GM12878 (cell line): Measurements from ENCODE around the gene OAS1. TPM values are rescaled to one million over a fixed set of nuclear protein-coding genes. Genes with fewer than 3 reads are reported as not detected.

Experiments used
- ATAC-seq: fragments of 200-7000 bp; cut with Tn5 transposase; 3 replicates; pipeline ENCODE4 v1.9.1; 2020; ENCODE audit warnings: mild to moderate bottlenecking, moderate library complexity
- BruUV-seq: library from RNA; stranded (reverse); fragments of 400-500 nt; replicated peaks from 2 replicates; lab custom pipeline; 2021; lab: Mats Ljungman, UMichigan
- CTCF ChIA-PET: fragments of 300-600 bp; sonication (Branson Sonifier 250); formaldehyde crosslinking; extraction: SDS; loops from one replicate; lab custom pipeline; 2021; ENCODE audit warnings: inconsistent platforms; lab: Yijun Ruan, JAX
- POLR2A ChIA-PET: fragments of 350-600 bp; formaldehyde crosslinking; extraction: SDS; loops from one replicate; lab custom pipeline; 2021; ENCODE audit warnings: inconsistent platforms; lab: Charles Lee
- RAD21 ChIA-PET: fragments of 300-600 bp; sonication (Branson Sonifier 250); formaldehyde crosslinking; loops from one replicate; lab custom pipeline; 2023; ENCODE audit warnings: antibody characterized with exemption; ENCODE audit not compliant: unreplicated experiment; lab: Charles Lee
- SMC1A ChIA-PET: fragments of 300-600 bp; sonication (Branson Sonifier 250); formaldehyde crosslinking; loops from one replicate; lab custom pipeline; 2023; ENCODE audit not compliant: unreplicated experiment, uncharacterized antibody; lab: Charles Lee
- DNase-seq: peaks from one replicate; pipeline ENCODE4 v3.0.0-alpha.2; 2011; ENCODE audit warnings: low read depth, low spot score
- FAIRE-seq: peaks from 3 replicates; lab custom pipeline; 2011; peaks lifted over from hg19 to GRCh38; lab: Jason Lieb, UNC
- H2AFZ ChIP-seq: 2 replicates; pipeline ENCODE4 v1.6.0; 2011; ENCODE audit warnings: low read depth, low read length, control low read depth; ENCODE audit not compliant: control insufficient read depth
- H3K27ac ChIP-seq: 2 replicates; pipeline ENCODE4 v1.5.1; 2011; ENCODE audit warnings: control low read depth; ENCODE audit not compliant: control insufficient read depth, insufficient read depth
- H3K27me3 ChIP-seq, 2 experiments: replicated peaks in 1 of 2; 2 replicates each; pipeline versions ENCODE4 v1.6.0 to v1.6.1; 2011; ENCODE audit warnings: low read length in 1 of 2; ENCODE audit not compliant: control insufficient read depth in 2 of 2, insufficient read depth in 2 of 2
- H3K36me3 ChIP-seq, 2 experiments: 2 replicates each; pipeline ENCODE4 v1.5.1; 2011; ENCODE audit warnings: low read length in 1 of 2; ENCODE audit not compliant: control insufficient read depth in 2 of 2, insufficient read depth in 2 of 2
- H3K4me1 ChIP-seq: 2 replicates; pipeline ENCODE4 v1.6.1; 2011; ENCODE audit warnings: mild to moderate bottlenecking, low read length, moderate library complexity, mixed read lengths; ENCODE audit not compliant: control insufficient read depth, insufficient read depth
- H3K4me2 ChIP-seq: 2 replicates; pipeline ENCODE4 v1.6.0; 2011; ENCODE audit warnings: control low read depth; ENCODE audit not compliant: control insufficient read depth, insufficient read depth
- H3K4me3 ChIP-seq: fragments of 200-600 bp; sonication (generic); 2 replicates; pipeline ENCODE4 v1.5.1; 2016
- H3K79me2 ChIP-seq: 2 replicates; pipeline ENCODE4 v1.6.0; 2011; ENCODE audit warnings: low read length; ENCODE audit not compliant: control insufficient read depth, insufficient read depth
- H3K9ac ChIP-seq: 2 replicates; pipeline ENCODE4 v1.8.0; 2011; ENCODE audit warnings: low read length, control low read depth, mixed read lengths; ENCODE audit not compliant: control insufficient read depth, insufficient read depth
- H3K9me3 ChIP-seq: replicated peaks from 3 replicates; pipeline ENCODE4 v1.5.1; 2011; ENCODE audit warnings: mild to moderate bottlenecking, low read length; ENCODE audit not compliant: control insufficient read depth, insufficient read depth
- H4K20me1 ChIP-seq: 2 replicates; pipeline ENCODE4 v1.6.0; 2011; ENCODE audit not compliant: control insufficient read depth, insufficient read depth
- BACH1 ChIP-seq: fragments of 450-650 bp; IDR thresholded peaks from 2 replicates; pipeline ENCODE4 v1.6.1; 2017; ENCODE audit warnings: mild to moderate bottlenecking, borderline replicate concordance
- BHLHE40 ChIP-seq, 2 experiments: fragments of 450-650 bp in 1 of 2; IDR thresholded peaks; 2 replicates each; pipeline ENCODE4 v1.6.1; 2011 to 2017; ENCODE audit warnings: low read depth in 2 of 2, borderline replicate concordance in 1 of 2, improper control_type of control experiment in 1 of 2, low read length in 1 of 2, mild to moderate bottlenecking in 1 of 2
- DPF2 ChIP-seq: fragments of 450-650 bp; IDR thresholded peaks from 2 replicates; pipeline ENCODE4 v1.6.1; 2017; ENCODE audit warnings: mild to moderate bottlenecking
- EP300 ChIP-seq, 2 experiments: fragments of 150-350 bp in 1 of 2; IDR thresholded peaks; 2 replicates each; pipeline ENCODE4 v1.6.1; 2011 to 2012; ENCODE audit warnings: low read depth in 2 of 2, low read length in 2 of 2, borderline replicate concordance in 1 of 2, improper control_type of control experiment in 1 of 2, inconsistent platforms in 1 of 2; ENCODE audit not compliant: control insufficient read depth in 1 of 2
- IKZF2 ChIP-seq, 2 experiments: fragments of 450-650 bp; IDR thresholded peaks; 2 replicates each; pipeline ENCODE4 v1.6.1; 2017; ENCODE audit warnings: mild to moderate bottlenecking in 2 of 2, moderate library complexity in 2 of 2
- MLLT1 ChIP-seq: fragments of 450-650 bp; IDR thresholded peaks from 2 replicates; pipeline ENCODE4 v1.6.1; 2016; ENCODE audit warnings: mild to moderate bottlenecking
- MXI1 ChIP-seq: fragments of 150-350 bp; IDR thresholded peaks from 2 replicates; pipeline ENCODE4 v1.6.1; 2011; ENCODE audit warnings: low read depth, mild to moderate bottlenecking, inconsistent platforms, low read length, improper control_type of control experiment
- POLR2AphosphoS5 ChIP-seq: IDR thresholded peaks from 2 replicates; pipeline ENCODE4 v1.6.1; 2011; ENCODE audit warnings: mild to moderate bottlenecking, low read length, inconsistent platforms
- RBBP5 ChIP-seq: fragments of 200-600 bp; sonication (generic); conservative IDR thresholded peaks from 2 replicates; pipeline ENCODE4 v1.6.1; 2016
- RUNX3 ChIP-seq: IDR thresholded peaks from 2 replicates; pipeline ENCODE4 v1.6.1; 2012; ENCODE audit warnings: low read length, inconsistent platforms
- SMARCA5 ChIP-seq: fragments of 450-650 bp; IDR thresholded peaks from 2 replicates; pipeline ENCODE4 v1.6.1; 2017; ENCODE audit warnings: mild to moderate bottlenecking
- SPI1 ChIP-seq: IDR thresholded peaks from 2 replicates; pipeline ENCODE4 v1.6.1; 2011; ENCODE audit warnings: low read depth, mild to moderate bottlenecking, low read length, moderate library complexity, borderline replicate concordance; ENCODE audit not compliant: insufficient read depth
- ZBTB4 ChIP-seq: fragments of 450-650 bp; formaldehyde crosslinking; IDR thresholded peaks from 2 replicates; pipeline ENCODE4 v1.4.0; 2022; ENCODE audit warnings: mild to moderate bottlenecking, moderate library complexity
- ZSCAN29 ChIP-seq: fragments of 450-650 bp; IDR thresholded peaks from 2 replicates; pipeline ENCODE4 v1.6.1; 2017; ENCODE audit warnings: mild to moderate bottlenecking, moderate library complexity
- WGBS: methylation state at CpG from one replicate; pipeline ENCODE4 v1.1.6; 2016; ENCODE audit warnings: low lambda C conversion rate; ENCODE audit not compliant: insufficient replicate concordance, insufficient coverage; ENCODE audit errors: missing lambda C conversion rate; 5-methylcytosine and 5-hydroxymethylcytosine counted together
- in situ Hi-C: fragments of 300-500 bp; cut with MboI; formaldehyde crosslinking; loops from 9 replicates; pipeline ENCODE4 v1.14.3; 2018; ENCODE audit warnings: mixed read lengths
- intact Hi-C: fragments of 100-400 bp; cut with micrococcal nuclease; formaldehyde crosslinking; loops from one replicate; pipeline ENCODE4 v1.14.2; 2022; ENCODE audit not compliant: unreplicated experiment
- polyA plus RNA-seq, 11 experiments: library from polyadenylated mRNA; depleted of rRNA in 4 of 11; unstranded in 6 of 11; stranded (reverse) in 5 of 11; fragments of >200 nt; fragmentation: Nextera tagmentation in 4 of 11; fragmentation: Illumina TruSeq in 1 of 11; extraction: Ambion mirVana in 4 of 11; extraction: Trizol in 1 of 11; gene quantifications; 1 replicate in 1 of 11; 2 replicates in 10 of 11; pipeline versions ENCODE4 v1.2.1 to v1.2.3, GENCODE V29; 2011 to 2016; ENCODE audit warnings: inconsistent platforms in 2 of 11, missing spikeins in 2 of 11, low read depth in 1 of 11
- total RNA-seq, 4 experiments: library from RNA; depleted of rRNA in 3 of 4; stranded (reverse); fragments of >200 nt in 3 of 4; fragmentation: Illumina TruSeq in 1 of 4; extraction: Trizol in 1 of 4; gene quantifications; 2 replicates each; pipeline versions ENCODE4 v1.2.1 to v1.2.3, GENCODE V29; 2013 to 2021

OAS1 gene
- total and polyA plus RNA-seq, 10 of the 15 experiments (the other 5 are each of a cell fraction or from before 2014, with no cell fraction given): 44.7 to 287 (median 64.3) TPM

- 0 out of 2 replicates have a peak, but pooled peaks have one; percentile 52 for TF ChIP-seq ZSCAN29
- no peak for TF ChIP-seq RBBP5
- peak in 1 of 2 experiments; percentile 36; a peak in 1 of 4 replicates for TF ChIP-seq EP300 (IDR thresholded peaks at IDR 0.05; ENCODE audit: borderline replicate concordance in 1 of 2, control insufficient read depth in 1 of 2, low read depth in 2 of 2, low read length in 2 of 2)
- TF ChIP-seq IKZF2 (IDR thresholded peaks at IDR 0.05): peak in 1 of 2 experiments; percentile 58; a peak in 1 of 4 replicates
- TF ChIP-seq DPF2: peak; percentile 60; the same call in 1 of the 2 replicates
- 0 out of 2 replicates have a peak, but pooled peaks have one; percentile 25 for TF ChIP-seq BACH1
- no peak for TF ChIP-seq POLR2AphosphoS5
- peak; percentile 35; the same call in 1 of the 2 replicates for TF ChIP-seq RUNX3
- peak; percentile 55; the same call in 1 of the 2 replicates for TF ChIP-seq SMARCA5
- peak; percentile 95 for TF ChIP-seq SPI1
- peak; percentile 15; the same call in 1 of the 2 replicates for TF ChIP-seq MXI1
Observed at GRCh38 chr12:112907415-112908157, 824 bp downstream of the OAS1 start (continued).

- in situ Hi-C loops: no loop called here
- peak overlapping the region; percentile 93 for H3K27ac ChIP-seq
Observed at GRCh38 chr12:112908548-112908947, 1.8 kb downstream of the OAS1 start.

More at GRCh38 chr12:112908548-112908947, 1.8 kb downstream of the OAS1 start:
- RAD21 ChIA-PET: interaction anchor here (0.6 to 5.5 kb wide), 8 partner anchors 16 to 314 kb away, joined by 3 to 47 read pairs (median 18); partner anchors contain the start of genes OAS2 and OAS3
- Histone ChIP-seq H3K36me3 (peaks cover 0 to 38% of the 10 kb centered on the region in 2 experiments; a peak in 3 of 4 replicates), H3K79me2 (peaks cover 40% of the 10 kb centered on the region), H3K9ac (peak overlapping the region; percentile 81), H2AFZ (no peak overlapping the region), H3K4me3 (peak overlapping the region; percentile 85), H3K9me3 (peaks cover 32% of the 10 kb centered on the region), H3K4me1 (peaks cover 18% of the 10 kb centered on the region), H4K20me1 (no peaks in the 10 kb centered on the region), H3K27me3 (no peaks in the 10 kb centered on the region), H3K4me2 (peak overlapping the region; percentile 79)
- POLR2A ChIA-PET: interaction anchor here (1.1 to 5.4 kb wide), 6 partner anchors 9 to 135 kb away, joined by 3 to 69 read pairs (median 6); partner anchors contain the start of gene OAS2
- FAIRE-seq (no peak), ATAC-seq (no peak), DNase-seq (no peak)
- CTCF ChIA-PET: interaction anchor here (1.1 to 5.1 kb wide), 8 partner anchors 8 to 140 kb away, joined by 3 to 31 read pairs (median 8); partner anchors contain the start of gene OAS2
- intact Hi-C loops: no loop called here
- no TSS peak for BruUV-seq
- TF ChIP-seq BHLHE40 (IDR thresholded peaks at IDR 0.05; ENCODE audit: borderline replicate concordance in 1 of 2, low read depth in 2 of 2, low read length in 1 of 2): no peak
- TF ChIP-seq MLLT1: peak; percentile 78
- TF ChIP-seq ZBTB4 (CRISPR knock-in tag): no peak
- WGBS: 93% methylated on average over 12 of the region's 12 CpGs
- SMC1A ChIA-PET: interaction anchor here (0.9 to 8.0 kb wide), 10 partner anchors 9 to 121 kb away, joined by 3 to 99 read pairs (median 10); partner anchors contain the start of genes OAS2 and OAS3
